HepG2 (cell line): ENCODE results near the gene SUSD6. TPM values are rescaled to one million over a fixed set of nuclear protein-coding genes. Genes with fewer than 3 reads are reported as not detected.

Experiments used
- AHDC1 ChIP-seq: sonication (generic); formaldehyde crosslinking; IDR thresholded peaks from 2 replicates; pipeline ENCODE4 v1.5.1; 2020; ENCODE audit warnings: mild to moderate bottlenecking, missing genetic modification reagents, borderline replicate concordance
- ATF1 ChIP-seq: IDR thresholded peaks from 2 replicates; pipeline ENCODE4 v1.6.1; 2016; ENCODE audit warnings: mild to moderate bottlenecking, control low read depth
- FOXA1 ChIP-seq, 2 experiments: fragments of 450-650 bp in 1 of 2; sonication (generic) in 1 of 2; formaldehyde crosslinking in 1 of 2; IDR thresholded peaks; 2 replicates each; pipeline versions ENCODE4 v1.4.0 to v1.6.1; 2016 to 2020; ENCODE audit warnings: missing genetic modification reagents in 1 of 2
- FOXJ3 ChIP-seq: sonication (generic); formaldehyde crosslinking; IDR thresholded peaks from 2 replicates; pipeline ENCODE4 v1.4.0; 2020; ENCODE audit warnings: missing genetic modification reagents, mild to moderate bottlenecking, borderline replicate concordance
- GMEB2 ChIP-seq: IDR thresholded peaks from 2 replicates; pipeline ENCODE4 v1.6.1; 2016; ENCODE audit warnings: missing biosample characterization, missing genetic modification reagents, low read depth
- HMG20B ChIP-seq: conservative IDR thresholded peaks from 2 replicates; pipeline ENCODE4 v1.6.1; 2016; ENCODE audit warnings: missing genetic modification reagents, missing compliant biosample characterization
- IRF1 ChIP-seq: sonication (generic); formaldehyde crosslinking; IDR thresholded peaks from 2 replicates; pipeline ENCODE4 v1.4.0; 2020; ENCODE audit warnings: low read depth, mild to moderate bottlenecking, missing genetic modification reagents
- ISL2 ChIP-seq: sonication (generic); formaldehyde crosslinking; IDR thresholded peaks from 2 replicates; pipeline ENCODE4 v1.5.0; 2020; ENCODE audit warnings: missing genetic modification reagents
- MED1 ChIP-seq: sonication (generic); formaldehyde crosslinking; IDR thresholded peaks from 2 replicates; pipeline ENCODE4 v1.4.0; 2020; ENCODE audit warnings: missing genetic modification reagents
- NPAS2 ChIP-seq: sonication (generic); formaldehyde crosslinking; IDR thresholded peaks from 2 replicates; pipeline ENCODE4 v1.8.0; 2022; ENCODE audit warnings: mild to moderate bottlenecking, missing genetic modification reagents, borderline replicate concordance
- NR3C1 ChIP-seq: sonication (generic); formaldehyde crosslinking; IDR thresholded peaks from 2 replicates; pipeline ENCODE4 v1.4.0; 2020; ENCODE audit warnings: missing genetic modification reagents
- SOX5 ChIP-seq: IDR thresholded peaks from 2 replicates; pipeline ENCODE4 v1.6.1; 2016; ENCODE audit warnings: borderline replicate concordance
- SPEN ChIP-seq: sonication (generic); formaldehyde crosslinking; IDR thresholded peaks from 2 replicates; pipeline ENCODE4 v1.5.1; 2020; ENCODE audit warnings: low read depth, mild to moderate bottlenecking, missing genetic modification reagents
- THYN1 ChIP-seq: sonication (generic); formaldehyde crosslinking; IDR thresholded peaks from 2 replicates; pipeline ENCODE4 v1.8.1; 2023; ENCODE audit warnings: low read depth, mild to moderate bottlenecking, moderate library complexity, missing genetic modification reagents, borderline replicate concordance
- ZFYVE20 ChIP-seq: sonication (generic); formaldehyde crosslinking; IDR thresholded peaks from 2 replicates; pipeline ENCODE4 v1.8.0; 2023; ENCODE audit warnings: low read depth, mild to moderate bottlenecking, moderate library complexity, missing genetic modification reagents, borderline replicate concordance
- ZNF251 ChIP-seq: sonication (generic); formaldehyde crosslinking; IDR thresholded peaks from 2 replicates; pipeline ENCODE4 v1.9.0; 2021; ENCODE audit warnings: mild to moderate bottlenecking, missing genetic modification reagents
- ZNF597 ChIP-seq: sonication (generic); formaldehyde crosslinking; IDR thresholded peaks from 2 replicates; pipeline ENCODE4 v1.5.0; 2020; ENCODE audit warnings: missing genetic modification reagents
- ZNF629 ChIP-seq: sonication (generic); formaldehyde crosslinking; conservative IDR thresholded peaks from 2 replicates; pipeline ENCODE4 v1.5.0; 2020; ENCODE audit warnings: missing genetic modification reagents
- polyA plus RNA-seq, 8 experiments: library from polyadenylated mRNA; depleted of rRNA in 3 of 8; stranded (reverse) in 7 of 8; unstranded in 1 of 8; fragments of >200 nt; fragmentation: Illumina TruSeq in 4 of 8; extraction: Trizol in 4 of 8; gene quantifications; 2 replicates each; pipeline versions ENCODE4 v1.2.1 to v1.2.3, GENCODE V29; 2011 to 2016; ENCODE audit warnings: low read depth in 4 of 8, missing spikeins in 1 of 8, mixed read lengths in 1 of 8; ENCODE audit not compliant: insufficient read depth in 1 of 8
- total RNA-seq, 5 experiments: library from RNA; depleted of rRNA; stranded (reverse); fragments of >200 nt; fragmentation: Illumina TruSeq; extraction: Trizol; gene quantifications; 2 replicates each; pipeline ENCODE4 v1.2.3, GENCODE V29; 2016; ENCODE audit warnings: low read depth in 1 of 5

Gene SUSD6
- total and polyA plus RNA-seq, 2 of the 13 experiments (the other 11 are each of a cell fraction or from before 2014, with no cell fraction given), result 7.2 to 7.4 TPM

- TF ChIP-seq THYN1 (CRISPR knock-in tag), result no peak
- no peak for TF ChIP-seq NPAS2 (CRISPR knock-in tag)
- peak; percentile 47 for TF ChIP-seq ISL2
- no peak for TF ChIP-seq MED1 (CRISPR knock-in tag)
- no peak for TF ChIP-seq AHDC1 (CRISPR knock-in tag)
- TF ChIP-seq ZNF251 (CRISPR knock-in tag), result no peak
- no peak for TF ChIP-seq FOXJ3 (CRISPR knock-in tag)
- TF ChIP-seq GMEB2, result no peak
- no peak for TF ChIP-seq ZFYVE20
- no peak for TF ChIP-seq NR3C1 (CRISPR knock-in tag)
- no peak for TF ChIP-seq HMG20B
- TF ChIP-seq ZNF629 (CRISPR knock-in tag), result peak; percentile 58
- TF ChIP-seq ZNF597 (CRISPR knock-in tag), result no peak
- TF ChIP-seq ATF1 (CRISPR knock-in tag), result peak; percentile 25; the same call in 1 of the 2 replicates
- no peak for TF ChIP-seq FOXA1 (IDR thresholded peaks at IDR 0.05)
- 0 out of 2 replicates have a peak, but pooled peaks have one; percentile 13 for TF ChIP-seq FOXA1 (CRISPR knock-in tag; IDR thresholded peaks at IDR 0.05)
- 0 out of 2 replicates have a peak, but pooled peaks have one; percentile 19 for TF ChIP-seq SPEN (CRISPR knock-in tag)
- peak; percentile 66; the same call in 1 of the 2 replicates for TF ChIP-seq SOX5
- TF ChIP-seq IRF1 (CRISPR knock-in tag), result no peak
These were observed 102.7 kb downstream of the SUSD6 start (continued) for GRCh38 chr14:69713993-69714679.
